Immature natural killer cell (primary cell): ENCODE results near the gene IFIT1B. TPM values are rescaled to one million over a fixed set of nuclear protein-coding genes. Genes with fewer than 3 reads are reported as not detected.
"Not testable (repeated sequence)": the region's sequence is repeated elsewhere in the genome, so short reads cannot be mapped to it uniquely, and the experiment has no call there.

Experiments used
- DNase-seq, 3 donors: peaks; one replicate each; pipeline ENCODE4 v3.0.0; 2022; ENCODE audit warnings: mixed read lengths in 1 of 3
- H3K27ac Mint-ChIP-seq, 6 donors: one replicate each; pipeline ENCODE4 v1.8.0; 2020; ENCODE audit warnings: mixed read lengths in 6 of 6, mild to moderate bottlenecking in 5 of 6, inconsistent platforms in 4 of 6, moderate library complexity in 3 of 6
- H3K27me3 Mint-ChIP-seq, 3 donors: one replicate each; pipeline ENCODE4 v1.8.0; 2020 to 2021; ENCODE audit warnings: low read depth in 3 of 3, mild to moderate bottlenecking in 3 of 3, mixed read lengths in 3 of 3, moderate library complexity in 3 of 3, inconsistent platforms in 1 of 3
- H3K36me3 Mint-ChIP-seq, 3 donors: one replicate each; pipeline ENCODE4 v1.8.0; 2020; ENCODE audit warnings: mixed read lengths in 3 of 3, inconsistent platforms in 2 of 3, mild to moderate bottlenecking in 2 of 3
- H3K4me1 Mint-ChIP-seq, 2 donors: one replicate each; pipeline ENCODE4 v1.8.0; 2020; ENCODE audit warnings: inconsistent platforms in 2 of 2, mild to moderate bottlenecking in 2 of 2, mixed read lengths in 2 of 2, moderate library complexity in 1 of 2
- H3K4me3 Mint-ChIP-seq, 5 donors: one replicate each; pipeline ENCODE4 v1.8.0; 2020; ENCODE audit warnings: mild to moderate bottlenecking in 5 of 5, mixed read lengths in 5 of 5, inconsistent platforms in 3 of 5, moderate library complexity in 3 of 5
- H3K9me3 Mint-ChIP-seq, 6 donors: one replicate each; pipeline ENCODE4 v1.8.0; 2020; ENCODE audit warnings: mild to moderate bottlenecking in 6 of 6, mixed read lengths in 6 of 6, inconsistent platforms in 4 of 6, moderate library complexity in 3 of 6
- polyA plus RNA-seq, 3 donors: library from polyadenylated mRNA; unstranded; fragments of 300-500 nt; fragmentation: Illumina TruSeq; gene quantifications; one replicate each; pipeline ENCODE4 v1.2.3, GENCODE V29; 2021

The IFIT1B gene, protein sequence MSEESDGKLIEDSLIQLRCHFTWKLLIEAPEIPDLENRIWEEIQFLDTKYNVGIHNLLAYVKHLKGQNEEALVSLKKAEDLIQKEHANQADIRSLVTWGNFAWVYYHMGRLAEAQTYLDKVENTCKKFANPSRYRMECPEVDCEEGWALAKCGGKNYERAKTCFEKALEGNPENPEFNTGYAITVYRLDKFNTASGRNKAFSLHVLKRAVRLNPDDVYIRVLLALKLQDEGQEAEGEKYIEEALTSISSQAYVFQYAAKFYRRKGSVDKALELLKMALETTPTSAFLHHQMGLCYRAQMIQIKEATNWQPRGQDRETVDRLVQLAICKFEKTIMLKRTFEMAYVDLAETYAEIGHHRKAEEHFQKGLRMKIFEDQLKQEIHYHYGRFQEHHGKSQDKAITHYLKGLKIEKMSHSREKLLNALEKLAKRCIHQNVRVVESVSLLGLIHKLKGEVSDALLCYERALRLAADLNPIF
- polyA plus RNA-seq: under 1 TPM in 1 of 3 donors, not detected in 2; 0.11 TPM

- peaks cover 0 to 2% (median 2%) of the 10 kb centered on the region in 3 donors for H3K27me3 Mint-ChIP-seq
- H3K4me3 Mint-ChIP-seq: no peak within 1 kb of the TSS
- no peak for DNase-seq
- H3K4me1 Mint-ChIP-seq: no peaks in the 10 kb centered on the region
- H3K9me3 Mint-ChIP-seq: no peaks in the 10 kb centered on the region
- H3K27ac Mint-ChIP-seq: no peak within 1 kb of the TSS
- H3K36me3 Mint-ChIP-seq: no peaks in the 10 kb centered on the region
Measured at GRCh38 chr10:89377705-89378637, at the start of gene IFIT1B. Gene IFIT1B, plus strand, starts transcription at chr10:89378056. Its CDS starts 80 bp downstream, at chr10:89378136.

DNA sequence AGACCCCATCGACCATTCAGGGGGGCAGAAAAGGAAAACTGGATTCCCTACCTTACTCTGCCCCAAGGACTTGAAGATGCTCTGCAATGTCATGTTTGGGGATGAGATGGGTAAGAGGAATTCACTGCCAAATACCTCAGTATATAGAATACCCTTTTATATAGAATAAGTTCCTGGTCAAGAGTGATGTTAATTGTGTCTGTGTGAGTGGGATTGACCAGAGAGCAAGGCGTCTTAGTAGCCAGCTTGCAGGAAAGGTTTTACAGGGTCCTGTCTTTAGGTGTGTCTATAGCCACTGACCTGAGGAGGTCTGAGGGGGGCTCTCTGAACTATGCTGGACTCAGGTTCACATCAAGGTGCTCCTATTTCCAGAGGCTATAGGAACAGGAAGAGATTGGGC lies 48.7 kb upstream of the IFIT1B start:
- peaks cover 0 to 3% (median 0%) of the 10 kb centered on the region in 3 donors for H3K36me3 Mint-ChIP-seq
- peaks cover 60 to 64% of the 10 kb centered on the region in 2 donors for H3K4me1 Mint-ChIP-seq
- H3K4me3 Mint-ChIP-seq: peak overlapping the region; percentile 91 to 97 (median 96)
- peaks cover 8 to 17% (median 11%) of the 10 kb centered on the region in 3 donors for H3K27me3 Mint-ChIP-seq
- peak overlapping the region in 4 of 6 donors; percentile 4 to 93 (median 62) for H3K27ac Mint-ChIP-seq
- DNase-seq: no peak
- peaks cover 0 to 2% (median 0%) of the 10 kb centered on the region in 6 donors for H3K9me3 Mint-ChIP-seq

DNA sequence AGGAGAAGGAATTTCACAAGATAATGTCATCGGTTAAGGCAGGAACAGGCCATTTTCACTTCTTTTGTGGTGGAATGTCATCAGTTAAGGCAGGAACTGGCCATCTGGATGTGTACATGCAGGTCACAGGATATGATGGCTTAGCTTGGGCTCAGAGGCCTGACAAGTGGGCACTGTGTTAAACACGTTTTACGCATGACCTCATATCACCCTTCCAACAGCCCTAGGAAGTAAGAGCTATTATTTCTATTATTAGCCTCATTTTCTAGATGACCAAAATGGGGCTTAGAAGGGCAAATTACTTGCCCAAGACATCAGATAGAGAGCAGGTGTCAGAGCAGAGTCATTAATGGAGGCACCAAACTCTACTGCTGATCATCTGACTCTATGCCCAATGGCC lies 47.8 kb upstream of the IFIT1B start:
- H3K9me3 Mint-ChIP-seq: not testable (repeated sequence)
- peak overlapping the region; percentile 34 to 91 (median 82) for H3K27ac Mint-ChIP-seq

DNA sequence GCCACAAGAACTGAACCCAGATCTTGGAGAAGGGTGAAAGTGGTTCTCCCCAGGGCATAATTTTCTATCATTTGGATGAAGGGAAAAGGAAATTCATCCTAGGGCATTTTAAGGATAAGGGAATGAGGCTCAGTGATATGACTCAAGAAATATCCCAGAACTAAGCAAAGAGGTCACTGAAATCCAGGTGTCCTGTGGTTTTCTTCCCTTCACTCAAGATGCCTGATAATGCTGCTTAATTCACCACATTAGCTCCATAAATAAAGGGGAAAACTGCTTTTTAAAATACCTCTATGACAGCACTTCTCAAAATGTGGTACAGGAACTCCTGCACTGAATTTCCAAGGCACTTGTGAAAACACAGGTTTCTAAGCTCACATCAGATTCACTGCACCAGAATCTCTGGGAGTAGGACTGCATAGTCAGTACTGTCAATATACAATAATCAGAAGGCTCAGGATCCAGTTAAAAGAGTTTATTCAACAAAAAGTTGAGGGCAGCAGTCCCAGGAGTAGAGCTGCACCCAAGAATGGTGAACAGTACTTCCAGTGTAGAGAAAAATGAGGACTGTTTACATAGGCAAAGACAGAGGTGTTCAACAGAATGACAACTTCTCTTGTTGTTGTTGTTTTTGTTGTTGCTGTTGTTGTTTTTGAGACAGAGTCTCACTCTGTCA lies 47.2 kb upstream of the IFIT1B start:
- Mint-ChIP-seq H3K27ac (peak overlapping the region; percentile 19 to 82 (median 58)), H3K9me3 (no peaks in the 10 kb centered on the region), H3K4me3 (peak overlapping the region; percentile 39 to 84 (median 66)), H3K36me3 (no peaks in the 10 kb centered on the region), H3K4me1 (peaks cover 72 to 78% of the 10 kb centered on the region in 2 donors), H3K27me3 (peaks cover 9 to 21% (median 13%) of the 10 kb centered on the region in 3 donors)
- DNase-seq: no peak

More for the DNA sequence above, 47.8 kb upstream of the IFIT1B start:
- H3K36me3 Mint-ChIP-seq: not testable (repeated sequence)
- DNase-seq: peak; percentile 30 to 43 (median 41)
- Mint-ChIP-seq H3K4me3 (peak overlapping the region; percentile 56 to 74 (median 66)), H3K4me1 (peaks cover 66 to 72% of the 10 kb centered on the region in 2 donors), H3K27me3 (peaks cover 9 to 18% (median 10%) of the 10 kb centered on the region in 3 donors)

- H3K4me3 Mint-ChIP-seq: peak overlapping the region; percentile 73 to 88 (median 84)
- not testable (repeated sequence) for DNase-seq, H3K36me3 Mint-ChIP-seq, H3K9me3 Mint-ChIP-seq
- H3K27ac Mint-ChIP-seq: peak overlapping the region; percentile 81 to 95 (median 91)
- peaks cover 9 to 24% (median 13%) of the 10 kb centered on the region in 3 donors for H3K27me3 Mint-ChIP-seq
- peaks cover 74 to 77% of the 10 kb centered on the region in 2 donors for H3K4me1 Mint-ChIP-seq
Measured at GRCh38 chr10:89331487-89332122, 46.3 kb upstream of the IFIT1B start.

GRCh38 chr10:89332123-89332633 lies 45.7 kb upstream of the IFIT1B start:
- Mint-ChIP-seq H3K27ac (peak overlapping the region; percentile 81 to 95 (median 91)), H3K36me3 (peaks cover 4 to 9% (median 4%) of the 10 kb centered on the region in 3 donors), H3K4me1 (peaks cover 72 to 73% of the 10 kb centered on the region in 2 donors)

DNA sequence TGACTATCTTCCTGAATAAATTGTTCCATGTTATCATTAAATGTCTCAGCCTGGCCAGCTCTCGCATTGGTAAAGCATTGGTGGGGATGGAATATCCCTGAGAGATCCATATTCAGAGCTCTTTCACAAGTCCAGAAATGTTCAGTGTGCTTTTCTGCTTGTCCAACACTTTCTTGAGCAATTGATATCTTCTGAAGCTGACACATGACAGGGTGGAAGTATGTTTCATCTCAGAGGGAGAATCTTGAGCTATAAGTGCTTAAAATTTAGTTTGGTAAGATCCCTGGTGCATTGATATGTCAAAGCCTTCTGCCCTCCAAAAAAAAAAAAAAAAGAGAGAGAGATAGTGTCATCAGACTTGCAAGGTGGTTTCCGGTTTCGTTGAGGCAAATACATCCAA lies 42.6 kb upstream of the IFIT1B start:
- Mint-ChIP-seq H3K27me3 (peaks cover 7 to 22% (median 13%) of the 10 kb centered on the region in 3 donors), H3K36me3 (peaks cover 20 to 30% (median 24%) of the 10 kb centered on the region in 3 donors), H3K9me3 (no peaks in the 10 kb centered on the region), H3K4me3 (peak overlapping the region in 2 of 5 donors; percentile 15 to 33), H3K4me1 (peaks cover 45 to 47% of the 10 kb centered on the region in 2 donors), H3K27ac (peak overlapping the region in 5 of 6 donors; percentile 61 to 81 (median 67))
- DNase-seq: no peak

More at GRCh38 chr10:89332123-89332633, 45.7 kb upstream of the IFIT1B start:
- Mint-ChIP-seq H3K4me3 (peak overlapping the region; percentile 73 to 88 (median 84)), H3K9me3 (no peaks in the 10 kb centered on the region), H3K27me3 (peaks cover 9 to 24% (median 13%) of the 10 kb centered on the region in 3 donors)
- peak; percentile 68 to 71 (median 69) for DNase-seq

DNA sequence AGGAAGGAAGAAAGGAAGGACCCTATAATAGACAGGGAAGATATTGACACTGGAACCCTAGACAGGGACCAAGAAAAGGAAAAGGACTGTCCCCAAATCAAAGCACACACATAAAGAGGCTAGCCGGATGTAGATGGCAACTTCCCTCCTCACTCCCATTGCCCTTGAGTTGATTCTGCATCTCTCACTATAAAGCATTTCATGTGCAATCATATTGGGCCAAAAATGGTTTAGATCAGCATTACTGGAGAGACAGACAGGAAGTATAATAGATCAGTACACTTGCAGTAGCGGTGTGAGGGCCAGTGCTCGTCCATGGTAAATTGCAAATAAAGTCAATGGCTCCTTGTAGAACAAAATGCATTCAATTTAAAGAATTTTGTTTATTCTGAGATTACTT lies 41.6 kb upstream of the IFIT1B start:
- H3K4me1 Mint-ChIP-seq: peaks cover 36 to 41% of the 10 kb centered on the region in 2 donors
- no peak overlapping the region for H3K27ac Mint-ChIP-seq
- H3K4me3 Mint-ChIP-seq: peak overlapping the region in 1 of 5 donors; percentile 30
- no peaks in the 10 kb centered on the region for H3K9me3 Mint-ChIP-seq
- DNase-seq: no peak
- peaks cover 7 to 25% (median 13%) of the 10 kb centered on the region in 3 donors for H3K27me3 Mint-ChIP-seq
- H3K36me3 Mint-ChIP-seq: peaks cover 27 to 37% (median 31%) of the 10 kb centered on the region in 3 donors

GRCh38 chr10:89337484-89337883 lies 40.4 kb upstream of the IFIT1B start:
- H3K27ac Mint-ChIP-seq: no peak overlapping the region
- DNase-seq: no peak
- no peak overlapping the region for H3K4me3 Mint-ChIP-seq
- H3K36me3 Mint-ChIP-seq: peaks cover 27 to 48% (median 37%) of the 10 kb centered on the region in 3 donors
- H3K4me1 Mint-ChIP-seq: peaks cover 31 to 32% of the 10 kb centered on the region in 2 donors
- H3K27me3 Mint-ChIP-seq: peaks cover 7 to 25% (median 11%) of the 10 kb centered on the region in 3 donors
- no peaks in the 10 kb centered on the region for H3K9me3 Mint-ChIP-seq

- H3K4me3 Mint-ChIP-seq: no peak overlapping the region
- peaks cover 5 to 18% (median 9%) of the 10 kb centered on the region in 3 donors for H3K27me3 Mint-ChIP-seq
- DNase-seq: no peak
- H3K27ac Mint-ChIP-seq: no peak overlapping the region
- H3K9me3 Mint-ChIP-seq: no peaks in the 10 kb centered on the region
- peaks cover 18 to 20% of the 10 kb centered on the region in 2 donors for H3K4me1 Mint-ChIP-seq
- H3K36me3 Mint-ChIP-seq: peaks cover 27 to 55% (median 46%) of the 10 kb centered on the region in 3 donors
Measured at GRCh38 chr10:89338713-89339112, 39.1 kb upstream of the IFIT1B start.

DNA sequence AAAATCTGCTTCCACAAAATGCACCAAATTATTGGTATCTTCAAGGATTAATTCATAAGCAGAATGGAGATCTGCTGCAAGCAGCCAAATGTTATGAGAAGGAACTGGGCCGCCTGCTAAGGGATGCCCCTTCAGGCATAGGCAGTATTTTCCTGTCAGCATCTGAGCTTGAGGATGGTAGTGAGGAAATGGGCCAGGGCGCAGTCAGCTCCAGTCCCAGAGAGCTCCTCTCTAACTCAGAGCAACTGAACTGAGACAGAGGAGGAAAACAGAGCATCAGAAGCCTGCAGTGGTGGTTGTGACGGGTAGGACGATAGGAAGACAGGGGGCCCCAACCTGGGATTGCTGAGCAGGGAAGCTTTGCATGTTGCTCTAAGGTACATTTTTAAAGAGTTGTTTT lies 38.0 kb upstream of the IFIT1B start:
- no peak overlapping the region for H3K27ac Mint-ChIP-seq

GRCh38 chr10:89341649-89342048 lies 36.2 kb upstream of the IFIT1B start:
- H3K4me3 Mint-ChIP-seq: no peak overlapping the region
- DNase-seq: no peak
- peaks cover 5 to 10% (median 8%) of the 10 kb centered on the region in 3 donors for H3K27me3 Mint-ChIP-seq
- H3K4me1 Mint-ChIP-seq: peaks cover 0 to 2% of the 10 kb centered on the region in 2 donors
- H3K27ac Mint-ChIP-seq: no peak overlapping the region
- H3K9me3 Mint-ChIP-seq: no peaks in the 10 kb centered on the region
- H3K36me3 Mint-ChIP-seq: peaks cover 27 to 55% (median 42%) of the 10 kb centered on the region in 3 donors

More for the DNA sequence above, 38.0 kb upstream of the IFIT1B start:
- peaks cover 27 to 60% (median 46%) of the 10 kb centered on the region in 3 donors for H3K36me3 Mint-ChIP-seq
- no peaks in the 10 kb centered on the region for H3K9me3 Mint-ChIP-seq
- no peak overlapping the region for H3K4me3 Mint-ChIP-seq
- H3K27me3 Mint-ChIP-seq: peaks cover 2 to 14% (median 9%) of the 10 kb centered on the region in 3 donors
- DNase-seq: no peak
- peaks cover 8 to 11% of the 10 kb centered on the region in 2 donors for H3K4me1 Mint-ChIP-seq
